ENCODE results near the gene NABP1.
"Not testable (repeated sequence)": the region's sequence is repeated elsewhere in the genome, so short reads cannot be mapped to it uniquely, and the experiment has no call there.

The NABP1 gene, protein sequence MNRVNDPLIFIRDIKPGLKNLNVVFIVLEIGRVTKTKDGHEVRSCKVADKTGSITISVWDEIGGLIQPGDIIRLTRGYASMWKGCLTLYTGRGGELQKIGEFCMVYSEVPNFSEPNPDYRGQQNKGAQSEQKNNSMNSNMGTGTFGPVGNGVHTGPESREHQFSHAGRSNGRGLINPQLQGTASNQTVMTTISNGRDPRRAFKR

DNA sequence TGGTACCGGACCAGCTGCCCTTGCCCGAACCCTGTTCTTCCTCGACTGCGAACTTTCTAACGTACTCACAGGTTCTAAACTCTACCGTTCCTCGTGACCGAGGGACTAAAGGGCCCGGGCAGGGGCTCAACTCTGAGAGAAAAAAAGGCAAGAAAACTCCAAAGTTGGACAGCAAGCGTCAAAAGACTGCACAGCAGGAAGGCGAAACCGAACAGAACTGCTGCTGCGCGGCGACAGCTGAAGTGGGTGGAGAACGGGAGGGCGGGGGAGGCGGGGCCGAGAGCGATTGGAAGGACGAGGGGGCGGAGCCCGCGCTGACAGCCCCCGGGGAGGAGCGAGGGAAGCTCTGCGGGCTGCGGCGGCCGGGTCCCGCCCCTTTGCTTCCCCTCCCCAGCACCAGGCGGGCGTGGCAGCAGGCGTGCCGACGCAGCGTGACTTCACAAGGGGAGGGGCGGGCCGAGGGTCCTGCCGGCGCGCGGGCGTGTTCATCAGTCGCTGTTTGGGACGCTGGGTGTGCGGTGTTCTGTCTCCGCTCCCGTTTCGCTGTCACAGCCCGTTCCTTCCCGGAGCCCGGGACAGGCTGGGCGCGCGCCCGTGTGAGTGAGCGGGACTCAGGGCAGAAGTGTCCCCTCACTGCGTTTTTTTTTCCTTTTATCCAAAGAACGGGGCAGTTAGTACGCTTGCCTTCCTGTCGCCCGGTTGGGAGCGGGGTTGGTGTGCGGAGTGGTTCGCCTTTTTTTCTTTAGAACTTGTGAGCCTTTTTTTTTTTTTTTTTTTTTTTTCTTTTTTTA lies at the start of gene NABP1:
Gene NABP1 (plus strand): TSS at position 491 of the 791 bp plus-strand sequence. CDS start 479 bp downstream, outside the sequence.
- DNase-seq = peak; percentile 99

DNA sequence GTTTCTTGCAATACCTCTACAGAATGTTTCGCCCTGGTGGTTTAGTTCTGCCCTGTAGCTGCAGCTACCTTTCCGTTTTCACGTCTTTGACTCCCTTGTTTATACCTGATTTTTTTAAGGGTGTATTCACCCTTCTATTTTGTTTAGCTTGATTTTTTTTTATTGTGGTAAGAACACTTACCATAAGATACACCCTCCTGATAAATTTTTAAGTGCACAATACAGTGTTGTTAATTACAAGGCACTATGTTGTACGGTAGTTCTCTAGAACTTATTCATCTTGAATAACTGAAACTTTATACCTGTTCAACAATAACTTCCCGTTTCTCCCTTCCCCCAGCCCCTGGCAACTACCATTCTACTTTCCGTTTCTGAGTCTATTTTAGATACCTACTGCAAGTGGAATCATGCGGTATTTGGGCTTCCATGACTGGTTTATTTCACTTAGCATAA lies 48.9 kb upstream of the NABP1 start:
- DNase-seq = no peak

GRCh38 chr2:191629976-191630712 lies 47.8 kb upstream of the NABP1 start:
- DNase-seq = no peak

GRCh38 chr2:191631754-191632153 lies 46.2 kb upstream of the NABP1 start:
- no peak for DNase-seq

GRCh38 chr2:191632426-191632825 lies 45.5 kb upstream of the NABP1 start:
- no peak for DNase-seq

DNA sequence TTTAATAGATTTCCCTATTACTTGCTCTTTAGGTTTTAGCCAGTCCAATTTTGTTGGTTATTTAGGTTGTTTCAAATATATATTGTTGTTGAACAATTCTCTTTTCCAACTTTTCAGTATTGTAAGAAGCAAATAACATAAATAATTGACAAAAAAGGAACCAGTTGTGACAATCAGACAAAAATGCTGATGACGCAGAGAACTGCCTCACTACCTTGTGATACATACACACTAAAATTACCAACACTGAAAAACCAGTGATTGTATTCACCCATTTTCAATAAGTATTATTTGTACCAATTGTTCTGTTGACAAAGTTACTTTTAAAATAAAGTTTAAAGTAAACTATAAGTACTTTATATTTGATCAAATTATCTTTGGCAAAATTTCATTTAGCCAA lies 43.1 kb upstream of the NABP1 start:
- no peak for DNase-seq

DNA sequence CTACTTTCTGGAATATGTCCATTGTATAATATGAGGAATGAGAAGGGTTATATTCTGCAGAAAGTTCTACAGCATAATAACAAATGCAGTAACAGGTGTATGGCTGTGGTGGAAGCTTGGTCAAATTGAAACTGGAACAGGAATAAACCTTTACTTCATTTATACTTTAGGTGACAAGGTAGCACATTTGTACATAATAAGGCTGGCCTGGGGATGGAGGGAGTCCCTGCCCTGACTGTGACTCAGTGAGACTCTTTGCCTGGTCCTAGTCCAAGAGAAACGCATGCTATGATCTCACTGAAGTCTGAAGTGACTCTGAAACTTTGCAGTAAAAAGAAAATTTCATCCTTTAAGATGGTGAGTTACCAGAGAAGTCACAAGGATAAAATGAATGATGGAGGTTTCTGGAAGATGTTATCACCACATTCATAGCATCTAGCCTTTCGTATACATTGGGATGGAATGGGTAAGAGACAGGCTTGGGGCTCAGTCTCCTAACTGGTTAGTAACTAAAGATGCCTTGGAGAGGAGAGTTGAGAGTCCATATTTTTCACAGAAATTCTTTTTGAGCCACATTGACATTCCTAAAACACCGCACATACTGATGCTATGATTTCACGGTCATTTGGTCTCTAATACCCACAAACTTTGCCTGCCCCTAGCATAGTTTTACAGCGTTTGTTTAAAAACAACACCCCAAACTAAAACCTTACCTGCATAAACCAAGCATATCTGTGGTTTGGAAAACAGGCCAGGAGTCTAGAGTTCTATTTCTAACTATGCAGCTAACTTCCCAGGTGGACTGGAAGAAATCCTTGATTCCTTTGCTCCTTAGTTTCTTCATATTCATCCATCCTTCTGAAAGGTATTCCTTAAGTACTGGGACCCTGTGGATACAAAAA lies 42.4 kb upstream of the NABP1 start:
- no peak for DNase-seq

DNA sequence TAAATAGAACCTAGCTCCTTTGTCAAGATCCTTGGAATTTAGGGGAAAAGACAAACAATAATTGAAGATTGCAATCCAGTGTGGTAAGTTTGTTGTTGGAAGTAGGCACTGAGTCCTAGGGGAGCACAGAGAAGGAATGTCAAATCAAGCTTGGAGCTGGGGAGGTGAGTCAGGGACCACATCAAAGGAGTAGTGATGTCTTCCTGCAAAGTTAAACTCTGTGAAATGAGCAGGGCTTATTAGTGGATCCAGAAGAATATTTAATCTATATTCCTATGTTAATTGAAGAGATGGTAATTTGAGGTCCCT lies 41.7 kb upstream of the NABP1 start:
- DNase-seq = no peak

DNA sequence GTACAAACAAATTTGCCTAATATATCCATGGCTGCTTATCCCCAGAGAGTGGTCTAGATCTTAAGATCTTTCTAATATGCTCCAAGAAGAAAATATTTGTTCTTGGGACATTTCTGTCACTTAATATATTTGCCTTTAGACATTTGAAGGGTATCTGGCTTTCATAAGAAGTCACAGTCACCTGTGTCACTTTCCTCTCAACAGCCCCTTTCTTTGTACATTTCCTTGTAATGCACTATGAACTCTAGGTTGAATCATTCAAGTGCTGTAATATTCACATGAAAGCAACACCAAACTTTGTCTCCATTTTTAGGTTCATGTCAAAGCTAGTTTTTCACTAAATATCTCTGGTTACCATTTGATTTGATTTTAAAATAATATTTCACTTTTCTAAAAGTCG lies 41.4 kb upstream of the NABP1 start:
- no peak for DNase-seq

DNA sequence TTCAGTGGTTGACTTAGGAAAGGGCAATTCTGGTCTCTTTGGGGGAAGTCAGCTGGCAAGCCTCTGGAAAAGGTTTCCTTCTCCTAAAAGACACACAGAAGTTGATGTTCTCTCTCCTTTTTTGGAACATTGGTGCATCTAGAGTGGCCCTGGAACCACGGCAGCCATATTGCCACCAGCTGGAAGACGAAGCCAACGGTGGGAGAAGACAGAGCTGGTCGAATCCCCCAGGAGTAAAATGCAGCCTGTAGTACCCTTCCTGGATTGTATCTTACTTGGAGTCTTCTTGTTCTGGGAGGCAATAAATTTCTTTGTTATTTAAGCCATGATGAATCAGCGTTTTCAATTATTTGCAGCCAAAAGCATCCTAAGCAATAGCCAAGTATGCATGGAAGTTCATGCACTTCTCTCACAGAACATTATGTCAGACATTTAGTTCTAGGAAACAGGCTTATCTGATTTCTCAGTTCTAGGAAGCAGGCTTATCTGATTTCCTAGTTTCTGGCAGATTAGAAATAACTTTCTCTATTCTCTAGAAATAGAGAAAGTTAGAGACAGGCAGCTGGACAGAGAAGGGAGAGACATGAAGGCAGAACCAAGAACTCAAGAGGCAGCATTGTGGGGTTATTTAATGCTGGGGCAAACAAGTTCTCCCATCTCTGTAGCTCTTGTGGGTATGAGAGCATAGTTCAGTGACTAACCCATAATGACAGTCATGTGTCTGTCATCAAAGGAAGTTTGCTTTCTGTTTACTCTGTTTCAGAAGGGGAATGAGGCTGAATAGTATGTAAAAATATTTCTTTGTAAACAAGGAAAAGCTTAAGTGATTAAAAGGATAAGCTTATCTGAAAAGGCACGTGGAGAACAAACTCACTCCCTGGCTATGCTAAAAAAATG lies 40.5 kb upstream of the NABP1 start:
- no peak for DNase-seq

DNA sequence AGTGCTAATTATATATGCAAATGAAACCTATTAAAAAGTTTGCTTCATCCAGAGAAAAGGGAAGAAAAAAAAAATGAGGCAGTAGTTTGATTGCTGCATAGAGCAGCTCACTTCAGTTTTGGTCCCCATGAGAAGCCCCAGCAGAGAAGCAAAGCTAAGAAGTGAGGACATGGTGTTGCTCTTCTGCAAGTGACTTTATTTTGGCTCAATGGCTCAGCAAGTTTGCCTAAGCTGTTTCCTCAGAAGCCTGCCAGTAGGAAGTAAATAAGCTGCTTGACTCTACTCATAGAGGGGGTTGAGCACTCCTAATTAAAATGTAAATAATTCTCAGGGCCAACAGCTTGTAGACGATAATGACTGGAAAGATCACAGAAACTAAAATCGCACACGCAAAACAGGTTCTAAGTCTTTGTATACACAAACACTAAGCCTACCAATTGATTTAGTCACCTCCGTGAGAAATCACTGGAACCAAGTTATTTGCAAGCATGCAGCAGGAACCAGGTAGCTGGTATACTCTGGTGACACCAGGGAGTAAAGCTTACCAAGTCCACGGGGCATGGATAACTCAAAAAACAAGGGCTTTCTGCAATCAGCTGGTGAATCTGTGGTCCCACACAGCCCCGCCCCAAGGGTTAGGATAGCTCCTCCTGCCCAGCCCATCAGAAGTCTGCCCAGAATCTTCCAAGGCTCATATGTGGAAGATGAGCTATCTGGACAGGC lies 39.7 kb upstream of the NABP1 start:
- DNase-seq = no peak

DNA sequence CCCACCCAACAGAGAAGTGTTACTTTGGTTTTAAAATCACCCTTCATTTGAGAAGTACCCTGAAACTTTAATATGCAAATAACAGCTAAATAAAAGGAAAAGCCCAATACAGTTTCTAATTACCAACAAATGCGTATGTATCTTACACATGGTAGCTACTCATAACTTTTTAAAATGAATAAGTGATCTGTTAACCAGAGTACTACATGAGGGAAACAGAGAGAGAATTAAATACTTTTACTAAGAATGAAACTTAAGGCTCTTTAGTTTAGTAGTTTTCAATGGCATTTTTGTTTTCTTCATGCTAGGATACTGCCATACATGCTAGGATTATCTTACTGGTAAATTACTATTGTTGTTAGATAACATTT lies 39.1 kb upstream of the NABP1 start:
- no peak for DNase-seq

DNA sequence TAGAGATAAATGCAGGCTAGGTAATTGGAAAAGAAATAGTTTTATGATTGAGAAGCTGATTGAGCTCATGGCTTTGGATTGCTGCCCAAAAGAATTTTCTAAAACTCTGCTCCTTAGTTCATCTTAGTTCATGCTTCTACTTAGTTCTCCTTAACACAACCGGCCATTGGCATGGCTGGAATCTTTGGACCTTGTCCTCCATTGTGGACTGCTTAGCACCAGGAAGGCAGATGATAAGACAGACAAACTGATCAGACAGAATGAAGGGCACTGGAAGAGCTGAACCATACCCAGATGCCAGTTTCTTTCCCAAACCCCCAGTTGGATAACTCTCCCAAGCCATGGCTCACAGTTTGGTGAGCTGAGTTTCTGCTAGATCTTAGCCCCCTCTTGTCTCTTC lies 36.3 kb upstream of the NABP1 start:
- DNase-seq = no peak

- DNase-seq = no peak
Measured at GRCh38 chr2:191642541-191642940, 35.4 kb upstream of the NABP1 start.

DNA sequence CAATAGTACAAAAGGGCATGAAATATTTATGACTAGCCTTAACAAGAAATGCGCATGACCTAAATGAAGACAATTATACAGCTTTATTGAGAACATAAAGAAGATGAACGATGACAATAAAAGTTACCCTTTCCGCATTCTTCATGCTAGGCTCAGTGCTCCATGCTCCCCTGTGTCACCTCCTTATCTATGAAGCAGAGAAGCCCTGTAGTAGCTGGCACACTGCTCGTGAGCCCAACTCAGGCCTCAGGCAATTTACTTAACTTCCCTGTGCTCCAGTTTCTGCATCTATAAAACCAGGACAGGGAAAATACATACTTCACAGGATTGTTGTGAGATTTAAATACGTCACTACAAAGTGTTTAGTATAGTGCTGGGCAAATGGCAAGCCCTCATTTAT lies 34.5 kb upstream of the NABP1 start:
- no peak for DNase-seq

DNA sequence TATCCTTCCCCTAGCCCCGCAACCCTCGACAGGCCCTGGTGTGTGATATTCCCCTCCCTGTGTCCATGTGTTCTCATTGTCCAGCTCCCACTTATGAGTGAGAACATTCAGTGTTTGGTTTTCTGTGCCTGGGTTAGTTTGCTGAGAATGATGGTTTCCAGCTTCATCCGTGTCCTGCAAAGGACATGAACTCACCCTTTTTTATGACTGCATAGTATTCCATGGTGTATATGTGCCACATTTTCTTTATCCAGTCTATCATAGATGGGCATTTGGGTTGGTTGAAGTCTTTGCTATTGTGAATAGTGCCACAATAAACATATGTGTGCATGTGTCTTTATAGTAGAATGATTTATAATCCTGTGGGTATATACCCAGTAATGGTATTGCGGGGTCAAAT lies 33.3 kb upstream of the NABP1 start:
- DNase-seq = not testable (repeated sequence)

DNA sequence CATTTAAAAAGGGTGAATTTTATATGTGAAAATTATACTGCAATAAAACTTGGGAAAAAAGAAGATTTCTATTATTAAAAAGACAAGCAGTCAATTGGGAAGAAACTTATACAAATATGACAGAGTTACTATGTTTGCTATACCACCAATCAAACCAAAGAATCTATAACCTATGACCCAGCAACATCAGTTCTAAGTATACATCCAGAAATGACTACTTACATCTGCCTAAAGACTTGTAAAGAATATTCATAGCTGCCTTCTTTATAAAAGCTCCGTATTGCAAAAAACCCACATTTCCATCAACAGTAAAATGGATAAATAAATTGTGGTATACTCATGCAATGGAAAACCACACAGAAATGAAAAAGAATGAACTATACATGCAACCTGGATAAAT lies 32.9 kb upstream of the NABP1 start:
- no peak for DNase-seq

DNA sequence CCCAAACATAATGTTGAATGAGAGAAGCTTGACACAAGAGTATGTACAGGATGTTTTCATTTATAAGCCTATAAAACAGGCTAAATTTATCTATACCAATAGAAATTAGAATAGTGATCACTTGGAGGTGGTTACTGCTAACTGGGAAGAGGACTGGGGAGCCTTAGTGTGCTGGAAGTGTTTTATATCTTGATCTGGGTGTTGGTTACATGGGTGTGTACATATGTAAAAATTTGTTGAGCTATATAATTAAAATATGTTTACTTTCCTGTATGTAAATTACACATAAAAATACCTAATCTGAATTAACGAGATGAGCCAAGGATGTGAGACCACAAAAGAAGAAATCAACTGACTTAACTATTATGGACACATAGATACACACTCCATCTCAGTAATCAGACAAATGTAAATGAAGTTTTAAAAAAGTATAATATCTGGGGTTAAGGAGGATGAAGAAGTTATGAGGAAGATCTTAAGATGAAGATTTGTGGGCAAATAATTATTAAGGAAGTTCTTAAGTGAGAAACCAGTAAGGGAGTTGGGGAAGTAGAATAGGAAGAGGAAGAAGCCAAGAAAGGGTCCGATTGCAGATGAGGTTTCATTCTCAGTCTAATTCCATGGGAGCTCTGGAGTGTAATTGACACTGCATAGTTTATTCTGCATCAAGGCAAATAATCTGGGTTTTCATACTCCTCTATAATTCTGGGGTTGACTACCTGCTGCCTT lies 32.3 kb upstream of the NABP1 start:
- DNase-seq = no peak

GRCh38 chr2:191646163-191646902 lies 31.6 kb upstream of the NABP1 start:
- no peak for DNase-seq

- DNase-seq = no peak
Measured at GRCh38 chr2:191649519-191649918, 28.4 kb upstream of the NABP1 start.
